Measurements from ENCODE around the gene ADAM12. TPM values are rescaled to one million over a fixed set of nuclear protein-coding genes. Genes with fewer than 3 reads are reported as not detected.

The ADAM12 gene
- total RNA-seq, 1 donor from 2014 or later: 100 TPM

GRCh38 chr10:126353666-126354065 is 34.6 kb downstream of the ADAM12 start:
- DNase-seq (ENCODE audit: low read depth) (no peak), FAIRE-seq (no peak)
- Histone ChIP-seq H3K36me3 (ENCODE audit: insufficient read depth, low read length) (peaks cover 4% of the 10 kb centered on the region), H3K4me2 (ENCODE audit: low read length) (no peak overlapping the region), H4K20me1 (ENCODE audit: insufficient read depth, low read length) (peaks cover 58% of the 10 kb centered on the region), H3K27ac (ENCODE audit: low read depth, low read length) (no peak overlapping the region), H2AFZ (ENCODE audit: low read depth, low read length) (no peak overlapping the region), H3K79me2 (ENCODE audit: insufficient read depth, low read length) (peaks cover 95% of the 10 kb centered on the region), H3K9ac (ENCODE audit: low read length) (no peak overlapping the region), H3K9me3 (ENCODE audit: insufficient read depth, low read depth, low read length) (peaks cover 6% of the 10 kb centered on the region), H3K4me1 (ENCODE audit: insufficient read depth, low read length) (peaks cover 21% of the 10 kb centered on the region), H3K4me3 (ENCODE audit: insufficient read depth, low read depth, low read length) (no peak overlapping the region), H3K27me3 (ENCODE audit: insufficient read depth, low read length) (no peaks in the 10 kb centered on the region)
- Mint-ChIP-seq H3K27me3 (ENCODE audit: low read depth, unreplicated experiment) (no peaks in the 10 kb centered on the region), H3K9me3 (ENCODE audit: unreplicated experiment) (peaks cover 22% of the 10 kb centered on the region), H3K36me3 (ENCODE audit: low read depth, unreplicated experiment) (peaks cover 33% of the 10 kb centered on the region), H3K4me3 (ENCODE audit: unreplicated experiment) (no peak overlapping the region), H3K27ac (ENCODE audit: unreplicated experiment) (no peak overlapping the region), H3K4me1 (ENCODE audit: low read depth, unreplicated experiment) (peaks cover 19% of the 10 kb centered on the region)
- no peak for TF ChIP-seq CTCF (IDR thresholded peaks at IDR 0.05; ENCODE audit: insufficient read depth, low read depth, low read length)
- no peak for TF ChIP-seq EZH2 (IDR thresholded peaks at IDR 0.05; ENCODE audit: insufficient read depth, low read length)

DNA sequence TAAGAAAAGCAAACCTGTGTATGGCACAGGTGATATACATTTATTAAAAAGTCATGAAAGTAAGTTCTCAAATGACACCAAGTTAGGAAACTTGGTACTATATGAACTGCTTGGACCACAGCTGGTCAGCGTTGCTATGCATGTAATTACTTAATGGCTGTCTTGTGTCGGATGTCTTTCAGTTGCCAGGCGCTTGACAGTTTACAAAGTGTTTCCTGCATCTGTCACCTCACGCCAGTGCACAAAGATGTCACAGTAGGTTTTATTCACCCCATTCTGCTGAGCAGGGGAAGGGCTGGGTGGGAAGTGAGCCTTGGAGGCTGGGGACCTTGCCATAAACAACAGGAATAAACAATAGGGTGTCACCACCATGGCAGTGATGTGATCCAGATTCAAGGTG is 35.8 kb downstream of the ADAM12 start:
- H3K36me3 ChIP-seq (ENCODE audit: insufficient read depth, low read length): peaks cover 4% of the 10 kb centered on the region
- H3K27ac Mint-ChIP-seq (ENCODE audit: unreplicated experiment): no peak overlapping the region
- no peak overlapping the region for H3K4me2 ChIP-seq (ENCODE audit: low read length)
- DNase-seq (ENCODE audit: low read depth): no peak
- no peaks in the 10 kb centered on the region for H3K27me3 Mint-ChIP-seq (ENCODE audit: low read depth, unreplicated experiment)
- no peak overlapping the region for H3K9ac ChIP-seq (ENCODE audit: low read length)
- H3K36me3 Mint-ChIP-seq (ENCODE audit: low read depth, unreplicated experiment): peaks cover 29% of the 10 kb centered on the region
- H3K4me1 ChIP-seq (ENCODE audit: insufficient read depth, low read length): peaks cover 21% of the 10 kb centered on the region
- H4K20me1 ChIP-seq (ENCODE audit: insufficient read depth, low read length): peaks cover 55% of the 10 kb centered on the region
- H2AFZ ChIP-seq (ENCODE audit: low read depth, low read length): no peak overlapping the region
- peaks cover 94% of the 10 kb centered on the region for H3K79me2 ChIP-seq (ENCODE audit: insufficient read depth, low read length)
- no peaks in the 10 kb centered on the region for H3K27me3 ChIP-seq (ENCODE audit: insufficient read depth, low read length)
- H3K4me3 ChIP-seq (ENCODE audit: insufficient read depth, low read depth, low read length): no peak overlapping the region
- no peak overlapping the region for H3K4me3 Mint-ChIP-seq (ENCODE audit: unreplicated experiment)
- peaks cover 2% of the 10 kb centered on the region for H3K9me3 ChIP-seq (ENCODE audit: insufficient read depth, low read depth, low read length)
- no peak for TF ChIP-seq CTCF (IDR thresholded peaks at IDR 0.05; ENCODE audit: insufficient read depth, low read depth, low read length)
- no peak for TF ChIP-seq EZH2 (IDR thresholded peaks at IDR 0.05; ENCODE audit: insufficient read depth, low read length)
- H3K9me3 Mint-ChIP-seq (ENCODE audit: unreplicated experiment): peaks cover 14% of the 10 kb centered on the region
- H3K4me1 Mint-ChIP-seq (ENCODE audit: low read depth, unreplicated experiment): peaks cover 22% of the 10 kb centered on the region
- H3K27ac ChIP-seq (ENCODE audit: low read depth, low read length): no peak overlapping the region
- no peak for FAIRE-seq

DNA sequence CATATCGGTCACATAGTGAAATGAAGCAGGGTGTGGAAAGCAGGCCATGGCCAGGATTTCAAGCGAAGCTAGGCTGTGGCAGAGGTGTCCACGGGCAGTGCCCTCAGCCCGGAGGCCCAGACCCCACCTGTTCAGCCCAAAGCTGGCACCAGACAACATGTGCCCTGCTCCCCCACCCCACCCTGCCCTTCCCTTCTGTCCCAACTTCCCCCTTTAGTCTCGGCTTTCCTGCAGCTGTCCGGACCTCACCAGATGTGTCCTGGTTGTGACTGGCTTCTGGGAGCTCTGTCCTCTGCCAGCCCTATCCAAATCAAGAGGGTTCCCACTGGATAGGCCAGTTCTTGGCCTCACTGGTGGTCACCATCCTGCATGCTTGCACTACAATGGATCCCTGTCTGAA is 37.3 kb downstream of the ADAM12 start:
- peaks cover 29% of the 10 kb centered on the region for H3K36me3 Mint-ChIP-seq (ENCODE audit: low read depth, unreplicated experiment)
- peak overlapping the region; percentile 57 for H3K9ac ChIP-seq (ENCODE audit: low read length)
- H3K4me2 ChIP-seq (ENCODE audit: low read length): peak overlapping the region; percentile 70
- H3K4me3 Mint-ChIP-seq (ENCODE audit: unreplicated experiment): no peak overlapping the region
- H3K4me3 ChIP-seq (ENCODE audit: insufficient read depth, low read depth, low read length): no peak overlapping the region
- TF ChIP-seq CTCF (IDR thresholded peaks at IDR 0.05; ENCODE audit: insufficient read depth, low read depth, low read length) (no peak), EZH2 (IDR thresholded peaks at IDR 0.05; ENCODE audit: insufficient read depth, low read length) (no peak)
- H3K36me3 ChIP-seq (ENCODE audit: insufficient read depth, low read length): peaks cover 4% of the 10 kb centered on the region
- DNase-seq (ENCODE audit: low read depth): no peak
- no peak overlapping the region for H2AFZ ChIP-seq (ENCODE audit: low read depth, low read length)
- no peaks in the 10 kb centered on the region for H3K27me3 ChIP-seq (ENCODE audit: insufficient read depth, low read length)
- no peaks in the 10 kb centered on the region for H3K9me3 ChIP-seq (ENCODE audit: insufficient read depth, low read depth, low read length)
- FAIRE-seq: no peak
- H3K27ac ChIP-seq (ENCODE audit: low read depth, low read length): peak overlapping the region; percentile 90
- no peaks in the 10 kb centered on the region for H3K27me3 Mint-ChIP-seq (ENCODE audit: low read depth, unreplicated experiment)
- peaks cover 21% of the 10 kb centered on the region for H3K4me1 ChIP-seq (ENCODE audit: insufficient read depth, low read length)
- peaks cover 51% of the 10 kb centered on the region for H4K20me1 ChIP-seq (ENCODE audit: insufficient read depth, low read length)
- peaks cover 80% of the 10 kb centered on the region for H3K79me2 ChIP-seq (ENCODE audit: insufficient read depth, low read length)
- H3K27ac Mint-ChIP-seq (ENCODE audit: unreplicated experiment): peak overlapping the region; percentile 53
- peaks cover 23% of the 10 kb centered on the region for H3K4me1 Mint-ChIP-seq (ENCODE audit: low read depth, unreplicated experiment)
- peaks cover 12% of the 10 kb centered on the region for H3K9me3 Mint-ChIP-seq (ENCODE audit: unreplicated experiment)

Data from astrocyte (in vitro differentiated cells and primary cell).